Measurements from ENCODE around the gene IL10RB. TPM values are rescaled to one million over a fixed set of nuclear protein-coding genes. Genes with fewer than 3 reads are reported as not detected.

Gene IL10RB
- total RNA-seq, 3 donors from 2014 or later, result 45.3 to 100 (median 77.0) TPM

GRCh38 chr21:33292724-33293123 lies 26.6 kb downstream of the IL10RB start:
- H3K9me3 ChIP-seq, result no peaks in the 10 kb centered on the region
- TF ChIP-seq CTCF (IDR thresholded peaks at IDR 0.05), result no peak
- H3K4me3 ChIP-seq, result no peak overlapping the region
- no peaks in the 10 kb centered on the region for H3K4me1 ChIP-seq (ENCODE audit: low read depth)
- intact Hi-C loops (cut with DNase I, micrococcal nuclease), result no loop called here
- no peaks in the 10 kb centered on the region for H3K36me3 ChIP-seq (ENCODE audit: low read depth)
- ATAC-seq, result no peak
- DNase-seq, result peak in 1 of 3 donors; percentile 33

DNA sequence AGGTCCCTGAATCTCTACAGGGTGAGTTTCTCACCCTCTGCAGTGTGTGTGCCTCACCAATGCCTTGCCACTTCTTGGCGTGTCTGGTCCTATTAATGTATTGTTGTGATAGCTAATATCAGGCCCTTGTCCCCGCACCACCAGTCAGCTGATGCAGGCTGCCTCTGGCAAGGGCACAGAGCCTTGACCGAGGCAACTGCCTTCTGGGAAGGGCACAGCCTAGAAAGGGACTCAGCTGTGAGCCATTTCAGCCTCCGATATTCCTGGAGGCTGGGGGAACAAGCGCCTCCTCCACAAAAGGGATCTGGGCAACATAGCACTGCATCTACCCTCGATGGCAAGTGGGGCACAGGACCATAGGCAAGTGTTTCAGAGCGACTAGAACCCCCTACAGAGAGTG lies 27.0 kb downstream of the IL10RB start:
- no peak for TF ChIP-seq CTCF (IDR thresholded peaks at IDR 0.05)
- no peak for ATAC-seq
- Histone ChIP-seq H3K9me3 (no peaks in the 10 kb centered on the region), H3K36me3 (ENCODE audit: low read depth) (no peaks in the 10 kb centered on the region), H3K4me1 (ENCODE audit: low read depth) (no peaks in the 10 kb centered on the region), H3K4me3 (no peak overlapping the region)
- peak in 1 of 3 donors; percentile 15 for DNase-seq
- intact Hi-C loops (cut with DNase I, micrococcal nuclease), result no loop called here

GRCh38 chr21:33293811-33294216 lies 27.6 kb downstream of the IL10RB start:
- intact Hi-C loops (cut with DNase I, micrococcal nuclease), result no loop called here
- H3K36me3 ChIP-seq (ENCODE audit: low read depth), result no peaks in the 10 kb centered on the region
- no peak for TF ChIP-seq CTCF (IDR thresholded peaks at IDR 0.05)
- H3K4me1 ChIP-seq (ENCODE audit: low read depth), result no peaks in the 10 kb centered on the region
- ATAC-seq (no peak), DNase-seq (peak in 1 of 3 donors; percentile 17)
- H3K4me3 ChIP-seq, result no peak overlapping the region
- no peaks in the 10 kb centered on the region for H3K9me3 ChIP-seq

DNA sequence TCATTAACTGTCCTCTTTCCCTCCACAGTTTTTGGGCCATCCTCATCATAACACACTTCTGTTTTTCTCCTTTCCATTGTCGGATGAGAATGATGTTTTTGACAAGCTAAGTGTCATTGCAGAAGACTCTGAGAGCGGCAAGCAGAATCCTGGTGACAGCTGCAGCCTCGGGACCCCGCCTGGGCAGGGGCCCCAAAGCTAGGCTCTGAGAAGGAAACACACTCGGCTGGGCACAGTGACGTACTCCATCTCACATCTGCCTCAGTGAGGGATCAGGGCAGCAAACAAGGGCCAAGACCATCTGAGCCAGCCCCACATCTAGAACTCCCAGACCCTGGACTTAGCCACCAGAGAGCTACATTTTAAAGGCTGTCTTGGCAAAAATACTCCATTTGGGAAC lies 30.0 kb downstream of the IL10RB start:
- TF ChIP-seq CTCF (IDR thresholded peaks at IDR 0.05), result no peak
- ATAC-seq (no peak), DNase-seq (peak in 1 of 3 donors; percentile 38)
- H3K4me1 ChIP-seq (ENCODE audit: low read depth), result peaks cover 14% of the 10 kb centered on the region
- intact Hi-C loops (cut with DNase I, micrococcal nuclease), result no loop called here
- H3K36me3 ChIP-seq (ENCODE audit: low read depth), result no peaks in the 10 kb centered on the region
- no peak overlapping the region for H3K4me3 ChIP-seq
- H3K9me3 ChIP-seq, result no peaks in the 10 kb centered on the region

- no peak overlapping the region for H3K4me3 ChIP-seq
- DNase-seq (peak in 1 of 3 donors; percentile 54), ATAC-seq (peak; percentile 72)
- H3K4me1 ChIP-seq (ENCODE audit: low read depth), result peaks cover 25% of the 10 kb centered on the region
- TF ChIP-seq CTCF (IDR thresholded peaks at IDR 0.05), result no peak
- intact Hi-C loops (cut with DNase I, micrococcal nuclease), result no loop called here
- H3K9me3 ChIP-seq, result no peaks in the 10 kb centered on the region
- no peaks in the 10 kb centered on the region for H3K36me3 ChIP-seq (ENCODE audit: low read depth)
Observed at GRCh38 chr21:33299181-33299752, 33.1 kb downstream of the IL10RB start.

Data from mucosa of descending colon (tissue), 3 donors.